Gastroesophageal sphincter (tissue), 3 donors: Measurements from ENCODE around the gene TMSB4X.

Experiments
- CTCF ChIP-seq, 4 experiments: fragments of 200-600 bp in 2 of 4; fragments of 450-650 bp in 2 of 4; sonication (generic) in 1 of 4; IDR thresholded peaks; one replicate each; pipeline ENCODE4 v1.5.1; 2017 to 2019; ENCODE audit warnings: antibody characterized with exemption in 4 of 4, mild to moderate bottlenecking in 2 of 4, moderate library complexity in 2 of 4
- POLR2A ChIP-seq, 2 donors: fragments of 450-650 bp; IDR thresholded peaks; one replicate each; pipeline ENCODE4 v1.6.1; 2017; ENCODE audit warnings: antibody characterized with exemption in 2 of 2, mild to moderate bottlenecking in 2 of 2, moderate library complexity in 1 of 2
- POLR2AphosphoS5 ChIP-seq: sonication (generic); formaldehyde crosslinking; IDR thresholded peaks from one replicate; pipeline ENCODE4 v1.6.1; 2017; ENCODE audit warnings: antibody characterized with exemption

GRCh38 chrX:12971282-12972003 is 3.5 kb upstream of the TMSB4X start:
- TF ChIP-seq CTCF (IDR thresholded peaks at IDR 0.05) (no peak), POLR2AphosphoS5 (no peak), POLR2A (IDR thresholded peaks at IDR 0.05) (no peak)
